Measurements from ENCODE around the gene SKAP1.

DNA sequence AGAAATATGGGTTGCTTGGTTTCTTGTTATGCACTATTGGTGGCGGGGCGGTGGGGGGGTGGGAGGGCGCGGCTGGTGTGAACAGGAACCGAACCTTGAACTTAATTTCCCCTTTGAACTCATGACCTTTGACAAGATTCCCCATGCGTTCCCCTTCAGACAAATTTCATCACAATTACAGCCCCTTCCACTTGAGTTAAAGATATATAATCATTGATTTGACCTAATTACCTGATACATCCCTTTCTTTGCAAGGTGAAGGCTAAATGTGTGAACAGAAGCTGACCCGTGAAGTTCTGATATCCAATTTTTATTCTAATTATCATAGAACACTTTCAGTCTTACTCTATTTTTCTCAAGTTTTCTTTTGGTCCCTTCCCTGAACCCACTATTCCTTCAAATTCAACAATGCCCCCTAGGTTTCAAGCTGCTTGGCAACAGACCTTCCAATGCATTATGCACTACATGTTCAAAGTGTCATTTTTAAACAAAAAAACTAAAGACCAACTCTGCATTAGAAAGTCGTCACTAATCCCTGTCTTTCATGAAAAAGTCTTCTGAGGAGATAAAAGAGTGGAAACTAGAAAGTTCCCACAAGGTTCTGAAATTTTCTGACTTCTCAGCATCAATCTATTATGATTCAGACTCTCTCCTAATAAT lies 116.8 kb downstream of the SKAP1 start:
- no peak for TF ChIP-seq EZH2 (IDR thresholded peaks at IDR 0.05; ENCODE audit: insufficient read depth, low read length)
- TF ChIP-seq, protein P1, sequence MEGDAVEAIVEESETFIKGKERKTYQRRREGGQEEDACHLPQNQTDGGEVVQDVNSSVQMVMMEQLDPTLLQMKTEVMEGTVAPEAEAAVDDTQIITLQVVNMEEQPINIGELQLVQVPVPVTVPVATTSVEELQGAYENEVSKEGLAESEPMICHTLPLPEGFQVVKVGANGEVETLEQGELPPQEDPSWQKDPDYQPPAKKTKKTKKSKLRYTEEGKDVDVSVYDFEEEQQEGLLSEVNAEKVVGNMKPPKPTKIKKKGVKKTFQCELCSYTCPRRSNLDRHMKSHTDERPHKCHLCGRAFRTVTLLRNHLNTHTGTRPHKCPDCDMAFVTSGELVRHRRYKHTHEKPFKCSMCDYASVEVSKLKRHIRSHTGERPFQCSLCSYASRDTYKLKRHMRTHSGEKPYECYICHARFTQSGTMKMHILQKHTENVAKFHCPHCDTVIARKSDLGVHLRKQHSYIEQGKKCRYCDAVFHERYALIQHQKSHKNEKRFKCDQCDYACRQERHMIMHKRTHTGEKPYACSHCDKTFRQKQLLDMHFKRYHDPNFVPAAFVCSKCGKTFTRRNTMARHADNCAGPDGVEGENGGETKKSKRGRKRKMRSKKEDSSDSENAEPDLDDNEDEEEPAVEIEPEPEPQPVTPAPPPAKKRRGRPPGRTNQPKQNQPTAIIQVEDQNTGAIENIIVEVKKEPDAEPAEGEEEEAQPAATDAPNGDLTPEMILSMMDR (IDR thresholded peaks at IDR 0.05; ENCODE audit: insufficient read depth, low read depth, low read length), result no peak
